ENCODE results near the gene C16orf82. TPM values are rescaled to one million over a fixed set of nuclear protein-coding genes. Genes with fewer than 3 reads are reported as not detected.
A peak's percentile ranks its signal among the peaks of the same experiment; 100 is the strongest.

Gene C16orf82
- total and polyA plus RNA-seq, 2 of the 8 experiments (the other 6 are each of a cell fraction or from before 2014, with no cell fraction given) = not detected

DNA sequence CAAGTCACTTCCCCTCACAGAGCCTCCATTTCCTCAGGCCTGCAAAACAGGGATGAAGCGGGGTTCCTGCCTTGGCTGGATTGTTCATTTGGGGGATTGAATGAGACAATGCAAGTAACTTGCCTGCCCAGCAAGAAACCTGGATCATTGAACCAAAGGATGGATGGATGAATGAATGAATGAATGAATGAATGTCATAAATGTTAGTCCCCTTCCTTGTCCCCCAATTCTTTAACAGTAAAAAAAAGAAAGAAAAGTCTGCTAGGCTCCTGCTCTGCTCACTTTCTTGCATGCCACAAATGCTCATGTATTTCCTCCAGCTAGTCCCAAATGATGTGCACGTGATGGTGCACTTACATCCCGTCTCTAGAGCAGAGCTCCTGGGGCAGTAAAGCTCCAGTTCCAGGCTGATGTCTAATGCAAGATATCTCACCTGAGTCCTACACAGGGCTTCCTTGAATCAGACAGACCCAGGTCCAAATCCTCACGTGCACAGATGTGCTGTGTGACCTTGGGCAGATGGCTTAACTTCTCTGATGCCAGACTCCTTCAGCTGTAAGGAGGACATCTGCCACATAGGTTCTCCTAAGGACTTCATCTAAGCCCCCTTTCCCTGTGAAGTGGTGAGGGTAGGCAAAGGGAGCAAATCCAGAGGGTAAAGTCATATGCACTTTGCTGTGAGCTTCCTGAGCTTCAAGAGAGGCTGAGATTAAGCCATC, 45.5 kb downstream of the C16orf82 start (continued):
- TF ChIP-seq, protein P1, sequence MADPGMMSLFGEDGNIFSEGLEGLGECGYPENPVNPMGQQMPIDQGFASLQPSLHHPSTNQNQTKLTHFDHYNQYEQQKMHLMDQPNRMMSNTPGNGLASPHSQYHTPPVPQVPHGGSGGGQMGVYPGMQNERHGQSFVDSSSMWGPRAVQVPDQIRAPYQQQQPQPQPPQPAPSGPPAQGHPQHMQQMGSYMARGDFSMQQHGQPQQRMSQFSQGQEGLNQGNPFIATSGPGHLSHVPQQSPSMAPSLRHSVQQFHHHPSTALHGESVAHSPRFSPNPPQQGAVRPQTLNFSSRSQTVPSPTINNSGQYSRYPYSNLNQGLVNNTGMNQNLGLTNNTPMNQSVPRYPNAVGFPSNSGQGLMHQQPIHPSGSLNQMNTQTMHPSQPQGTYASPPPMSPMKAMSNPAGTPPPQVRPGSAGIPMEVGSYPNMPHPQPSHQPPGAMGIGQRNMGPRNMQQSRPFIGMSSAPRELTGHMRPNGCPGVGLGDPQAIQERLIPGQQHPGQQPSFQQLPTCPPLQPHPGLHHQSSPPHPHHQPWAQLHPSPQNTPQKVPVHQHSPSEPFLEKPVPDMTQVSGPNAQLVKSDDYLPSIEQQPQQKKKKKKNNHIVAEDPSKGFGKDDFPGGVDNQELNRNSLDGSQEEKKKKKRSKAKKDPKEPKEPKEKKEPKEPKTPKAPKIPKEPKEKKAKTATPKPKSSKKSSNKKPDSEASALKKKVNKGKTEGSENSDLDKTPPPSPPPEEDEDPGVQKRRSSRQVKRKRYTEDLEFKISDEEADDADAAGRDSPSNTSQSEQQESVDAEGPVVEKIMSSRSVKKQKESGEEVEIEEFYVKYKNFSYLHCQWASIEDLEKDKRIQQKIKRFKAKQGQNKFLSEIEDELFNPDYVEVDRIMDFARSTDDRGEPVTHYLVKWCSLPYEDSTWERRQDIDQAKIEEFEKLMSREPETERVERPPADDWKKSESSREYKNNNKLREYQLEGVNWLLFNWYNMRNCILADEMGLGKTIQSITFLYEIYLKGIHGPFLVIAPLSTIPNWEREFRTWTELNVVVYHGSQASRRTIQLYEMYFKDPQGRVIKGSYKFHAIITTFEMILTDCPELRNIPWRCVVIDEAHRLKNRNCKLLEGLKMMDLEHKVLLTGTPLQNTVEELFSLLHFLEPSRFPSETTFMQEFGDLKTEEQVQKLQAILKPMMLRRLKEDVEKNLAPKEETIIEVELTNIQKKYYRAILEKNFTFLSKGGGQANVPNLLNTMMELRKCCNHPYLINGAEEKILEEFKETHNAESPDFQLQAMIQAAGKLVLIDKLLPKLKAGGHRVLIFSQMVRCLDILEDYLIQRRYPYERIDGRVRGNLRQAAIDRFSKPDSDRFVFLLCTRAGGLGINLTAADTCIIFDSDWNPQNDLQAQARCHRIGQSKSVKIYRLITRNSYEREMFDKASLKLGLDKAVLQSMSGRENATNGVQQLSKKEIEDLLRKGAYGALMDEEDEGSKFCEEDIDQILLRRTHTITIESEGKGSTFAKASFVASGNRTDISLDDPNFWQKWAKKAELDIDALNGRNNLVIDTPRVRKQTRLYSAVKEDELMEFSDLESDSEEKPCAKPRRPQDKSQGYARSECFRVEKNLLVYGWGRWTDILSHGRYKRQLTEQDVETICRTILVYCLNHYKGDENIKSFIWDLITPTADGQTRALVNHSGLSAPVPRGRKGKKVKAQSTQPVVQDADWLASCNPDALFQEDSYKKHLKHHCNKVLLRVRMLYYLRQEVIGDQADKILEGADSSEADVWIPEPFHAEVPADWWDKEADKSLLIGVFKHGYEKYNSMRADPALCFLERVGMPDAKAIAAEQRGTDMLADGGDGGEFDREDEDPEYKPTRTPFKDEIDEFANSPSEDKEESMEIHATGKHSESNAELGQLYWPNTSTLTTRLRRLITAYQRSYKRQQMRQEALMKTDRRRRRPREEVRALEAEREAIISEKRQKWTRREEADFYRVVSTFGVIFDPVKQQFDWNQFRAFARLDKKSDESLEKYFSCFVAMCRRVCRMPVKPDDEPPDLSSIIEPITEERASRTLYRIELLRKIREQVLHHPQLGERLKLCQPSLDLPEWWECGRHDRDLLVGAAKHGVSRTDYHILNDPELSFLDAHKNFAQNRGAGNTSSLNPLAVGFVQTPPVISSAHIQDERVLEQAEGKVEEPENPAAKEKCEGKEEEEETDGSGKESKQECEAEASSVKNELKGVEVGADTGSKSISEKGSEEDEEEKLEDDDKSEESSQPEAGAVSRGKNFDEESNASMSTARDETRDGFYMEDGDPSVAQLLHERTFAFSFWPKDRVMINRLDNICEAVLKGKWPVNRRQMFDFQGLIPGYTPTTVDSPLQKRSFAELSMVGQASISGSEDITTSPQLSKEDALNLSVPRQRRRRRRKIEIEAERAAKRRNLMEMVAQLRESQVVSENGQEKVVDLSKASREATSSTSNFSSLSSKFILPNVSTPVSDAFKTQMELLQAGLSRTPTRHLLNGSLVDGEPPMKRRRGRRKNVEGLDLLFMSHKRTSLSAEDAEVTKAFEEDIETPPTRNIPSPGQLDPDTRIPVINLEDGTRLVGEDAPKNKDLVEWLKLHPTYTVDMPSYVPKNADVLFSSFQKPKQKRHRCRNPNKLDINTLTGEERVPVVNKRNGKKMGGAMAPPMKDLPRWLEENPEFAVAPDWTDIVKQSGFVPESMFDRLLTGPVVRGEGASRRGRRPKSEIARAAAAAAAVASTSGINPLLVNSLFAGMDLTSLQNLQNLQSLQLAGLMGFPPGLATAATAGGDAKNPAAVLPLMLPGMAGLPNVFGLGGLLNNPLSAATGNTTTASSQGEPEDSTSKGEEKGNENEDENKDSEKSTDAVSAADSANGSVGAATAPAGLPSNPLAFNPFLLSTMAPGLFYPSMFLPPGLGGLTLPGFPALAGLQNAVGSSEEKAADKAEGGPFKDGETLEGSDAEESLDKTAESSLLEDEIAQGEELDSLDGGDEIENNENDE (IDR thresholded peaks at IDR 0.05; ENCODE audit: insufficient replicate concordance, low read length) = no peak
- TF ChIP-seq, protein P2, sequence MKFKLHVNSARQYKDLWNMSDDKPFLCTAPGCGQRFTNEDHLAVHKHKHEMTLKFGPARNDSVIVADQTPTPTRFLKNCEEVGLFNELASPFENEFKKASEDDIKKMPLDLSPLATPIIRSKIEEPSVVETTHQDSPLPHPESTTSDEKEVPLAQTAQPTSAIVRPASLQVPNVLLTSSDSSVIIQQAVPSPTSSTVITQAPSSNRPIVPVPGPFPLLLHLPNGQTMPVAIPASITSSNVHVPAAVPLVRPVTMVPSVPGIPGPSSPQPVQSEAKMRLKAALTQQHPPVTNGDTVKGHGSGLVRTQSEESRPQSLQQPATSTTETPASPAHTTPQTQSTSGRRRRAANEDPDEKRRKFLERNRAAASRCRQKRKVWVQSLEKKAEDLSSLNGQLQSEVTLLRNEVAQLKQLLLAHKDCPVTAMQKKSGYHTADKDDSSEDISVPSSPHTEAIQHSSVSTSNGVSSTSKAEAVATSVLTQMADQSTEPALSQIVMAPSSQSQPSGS (IDR thresholded peaks at IDR 0.05; ENCODE audit: low read length) = no peak
- TF ChIP-seq CBX8 (IDR thresholded peaks at IDR 0.05; ENCODE audit: borderline replicate concordance, low read depth, low read length) = no peak
- no peak for TF ChIP-seq JUND (IDR thresholded peaks at IDR 0.05; ENCODE audit: low read length)
- peak; percentile 72; the same call in 1 of the 2 replicates for TF ChIP-seq KDM1A (IDR thresholded peaks at IDR 0.05; ENCODE audit: borderline replicate concordance, low read length)
